ENCODE measurements around the gene CMTM5. TPM values are rescaled to one million over a fixed set of nuclear protein-coding genes. Genes with fewer than 3 reads are reported as not detected.

Gene CMTM5
- total and polyA plus RNA-seq, 10 donors = 1.3 to 13.0 (median 4.1) TPM

DNA sequence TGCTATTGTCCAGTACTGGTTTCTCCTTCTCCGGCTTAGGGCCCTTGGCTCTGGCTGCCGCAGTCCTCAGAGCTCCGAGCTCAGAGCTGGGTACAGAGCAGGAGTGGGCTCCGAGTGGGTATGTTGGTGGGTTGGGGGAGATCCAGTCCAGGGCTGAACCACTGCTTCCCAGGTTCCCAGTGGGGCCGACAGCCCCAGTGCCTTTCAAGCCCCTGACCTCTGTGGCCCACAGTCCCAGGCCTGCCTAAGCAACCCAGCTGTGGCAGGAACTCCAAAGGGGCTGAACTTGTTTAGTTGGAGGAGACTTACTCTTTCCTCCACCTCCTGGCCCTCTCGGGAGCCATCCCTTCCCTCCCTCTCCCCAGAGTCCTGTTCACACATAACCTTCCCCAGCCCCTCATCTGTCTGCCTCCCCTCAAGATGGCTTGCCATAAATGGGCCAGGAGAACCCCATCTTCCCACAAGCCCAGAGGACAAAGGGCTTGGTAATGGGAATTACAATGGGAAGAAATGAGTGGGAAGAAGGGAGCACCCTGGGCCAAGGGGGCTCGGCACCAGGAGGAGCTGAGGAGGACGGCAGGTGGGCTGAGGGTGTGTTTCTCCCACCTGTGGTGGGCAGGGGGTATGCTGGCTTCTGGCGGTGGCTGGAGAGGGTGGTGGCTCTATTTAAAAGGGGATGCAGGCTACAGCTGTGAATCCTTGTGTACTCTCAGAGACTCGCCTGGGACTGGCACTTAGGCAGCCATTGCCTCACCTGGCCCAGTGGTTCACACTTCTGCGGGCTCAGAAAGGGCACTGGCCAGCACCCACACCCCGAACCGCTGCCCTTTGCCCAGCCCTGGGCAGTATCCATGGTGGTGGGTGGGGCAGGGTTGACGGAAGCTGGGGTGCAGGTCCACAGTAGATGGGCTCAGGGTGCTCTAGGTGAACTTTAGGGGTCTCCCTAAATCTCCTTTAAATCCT lies 35.0 kb downstream of the CMTM5 start:
- Histone ChIP-seq H3K9me3 (no peaks in the 10 kb centered on the region), H3K4me1 (no peaks in the 10 kb centered on the region), H3K36me3 (no peaks in the 10 kb centered on the region), H3K27ac (no peak overlapping the region), H3K27me3 (replicated peaks in 1 of 7) (peaks cover 0 to 53% (median 0%) of the 10 kb centered on the region in 7 donors), H3K4me3 (no peak overlapping the region)
- intact Hi-C loops (cut with DNase I; ENCODE audit: low total_unique reads) = no loop called here
- TF ChIP-seq, protein P1, sequence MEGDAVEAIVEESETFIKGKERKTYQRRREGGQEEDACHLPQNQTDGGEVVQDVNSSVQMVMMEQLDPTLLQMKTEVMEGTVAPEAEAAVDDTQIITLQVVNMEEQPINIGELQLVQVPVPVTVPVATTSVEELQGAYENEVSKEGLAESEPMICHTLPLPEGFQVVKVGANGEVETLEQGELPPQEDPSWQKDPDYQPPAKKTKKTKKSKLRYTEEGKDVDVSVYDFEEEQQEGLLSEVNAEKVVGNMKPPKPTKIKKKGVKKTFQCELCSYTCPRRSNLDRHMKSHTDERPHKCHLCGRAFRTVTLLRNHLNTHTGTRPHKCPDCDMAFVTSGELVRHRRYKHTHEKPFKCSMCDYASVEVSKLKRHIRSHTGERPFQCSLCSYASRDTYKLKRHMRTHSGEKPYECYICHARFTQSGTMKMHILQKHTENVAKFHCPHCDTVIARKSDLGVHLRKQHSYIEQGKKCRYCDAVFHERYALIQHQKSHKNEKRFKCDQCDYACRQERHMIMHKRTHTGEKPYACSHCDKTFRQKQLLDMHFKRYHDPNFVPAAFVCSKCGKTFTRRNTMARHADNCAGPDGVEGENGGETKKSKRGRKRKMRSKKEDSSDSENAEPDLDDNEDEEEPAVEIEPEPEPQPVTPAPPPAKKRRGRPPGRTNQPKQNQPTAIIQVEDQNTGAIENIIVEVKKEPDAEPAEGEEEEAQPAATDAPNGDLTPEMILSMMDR (IDR thresholded peaks at IDR 0.05 in 8 of 11, conservative IDR thresholded peaks at IDR 0.05 in 3 of 11) = no peak
- TF ChIP-seq POLR2A (IDR thresholded peaks at IDR 0.05) (no peak), POLR2AphosphoS5 (IDR thresholded peaks at IDR 0.05) (no peak)
- no peak for DNase-seq
- 80 to 90% (median 88%) methylated on average over 11 to 14 of the region's 14 CpGs for WGBS, 5 donors

DNA sequence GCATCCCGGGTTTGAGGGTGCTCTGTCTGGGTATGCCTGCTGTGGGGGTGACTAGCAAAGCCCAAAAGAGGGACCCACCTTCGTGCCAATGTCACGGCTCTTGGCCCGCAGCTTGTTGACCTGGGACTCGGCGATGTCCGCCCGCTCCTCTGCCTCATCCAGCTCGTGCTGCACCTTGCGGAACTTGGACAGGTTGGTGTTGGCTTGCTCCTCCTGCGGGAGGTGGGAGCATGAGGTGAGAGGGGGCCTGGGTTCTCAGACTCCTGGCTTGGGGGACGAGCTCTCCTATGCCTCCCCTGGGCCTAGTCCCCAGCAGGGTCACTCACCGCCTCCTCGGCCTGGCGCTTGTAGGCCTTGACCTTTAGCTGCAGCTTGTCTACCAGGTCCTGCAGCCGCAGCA lies 36.8 kb downstream of the CMTM5 start:
- Histone ChIP-seq H3K36me3 (no peaks in the 10 kb centered on the region), H3K9me3 (no peaks in the 10 kb centered on the region), H3K27ac (no peak overlapping the region), H3K27me3 (replicated peaks in 1 of 7) (peaks cover 0 to 50% (median 0%) of the 10 kb centered on the region in 7 donors), H3K4me1 (no peaks in the 10 kb centered on the region), H3K4me3 (no peak overlapping the region)
- WGBS, 5 donors = 83 to 93% (median 88%) methylated on average over 14 to 16 of the region's 16 CpGs
- DNase-seq = no peak
- TF ChIP-seq POLR2A (IDR thresholded peaks at IDR 0.05) (no peak), POLR2AphosphoS5 (IDR thresholded peaks at IDR 0.05) (no peak)
- TF ChIP-seq, protein P1 (IDR thresholded peaks at IDR 0.05 in 8 of 11, conservative IDR thresholded peaks at IDR 0.05 in 3 of 11) = no peak
- intact Hi-C loops (cut with DNase I; ENCODE audit: low total_unique reads) = no loop called here

DNA sequence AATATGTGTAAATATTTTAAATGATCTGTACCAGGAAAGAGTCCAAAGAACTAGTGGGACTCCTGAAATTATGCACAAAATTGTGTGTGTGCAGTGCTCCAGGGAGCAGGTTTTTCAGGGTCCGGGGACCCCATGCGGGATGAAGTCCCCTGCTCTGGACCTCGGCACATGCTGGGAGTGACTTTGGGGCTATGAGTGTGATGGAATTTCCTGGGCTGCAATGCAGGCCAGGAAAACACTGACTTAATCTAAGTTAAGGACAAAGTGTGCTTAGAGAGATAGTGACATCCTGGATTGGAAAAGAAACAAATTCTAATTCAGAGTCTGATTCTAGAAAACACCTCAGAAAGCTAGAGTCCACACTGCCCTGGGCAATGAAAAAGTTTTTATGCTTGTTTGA lies 37.4 kb downstream of the CMTM5 start:
- Histone ChIP-seq H3K4me3 (no peak overlapping the region), H3K27me3 (replicated peaks in 1 of 7) (peaks cover 0 to 50% (median 0%) of the 10 kb centered on the region in 7 donors), H3K27ac (no peak overlapping the region), H3K4me1 (no peaks in the 10 kb centered on the region), H3K9me3 (no peaks in the 10 kb centered on the region), H3K36me3 (no peaks in the 10 kb centered on the region)
- no peak for TF ChIP-seq POLR2A (IDR thresholded peaks at IDR 0.05)
- DNase-seq = no peak
- WGBS, 5 donors = 67 to 91% (median 69%) methylated on average over 3 of the region's 3 CpGs
- intact Hi-C loops (cut with DNase I; ENCODE audit: low total_unique reads) = no loop called here

DNA sequence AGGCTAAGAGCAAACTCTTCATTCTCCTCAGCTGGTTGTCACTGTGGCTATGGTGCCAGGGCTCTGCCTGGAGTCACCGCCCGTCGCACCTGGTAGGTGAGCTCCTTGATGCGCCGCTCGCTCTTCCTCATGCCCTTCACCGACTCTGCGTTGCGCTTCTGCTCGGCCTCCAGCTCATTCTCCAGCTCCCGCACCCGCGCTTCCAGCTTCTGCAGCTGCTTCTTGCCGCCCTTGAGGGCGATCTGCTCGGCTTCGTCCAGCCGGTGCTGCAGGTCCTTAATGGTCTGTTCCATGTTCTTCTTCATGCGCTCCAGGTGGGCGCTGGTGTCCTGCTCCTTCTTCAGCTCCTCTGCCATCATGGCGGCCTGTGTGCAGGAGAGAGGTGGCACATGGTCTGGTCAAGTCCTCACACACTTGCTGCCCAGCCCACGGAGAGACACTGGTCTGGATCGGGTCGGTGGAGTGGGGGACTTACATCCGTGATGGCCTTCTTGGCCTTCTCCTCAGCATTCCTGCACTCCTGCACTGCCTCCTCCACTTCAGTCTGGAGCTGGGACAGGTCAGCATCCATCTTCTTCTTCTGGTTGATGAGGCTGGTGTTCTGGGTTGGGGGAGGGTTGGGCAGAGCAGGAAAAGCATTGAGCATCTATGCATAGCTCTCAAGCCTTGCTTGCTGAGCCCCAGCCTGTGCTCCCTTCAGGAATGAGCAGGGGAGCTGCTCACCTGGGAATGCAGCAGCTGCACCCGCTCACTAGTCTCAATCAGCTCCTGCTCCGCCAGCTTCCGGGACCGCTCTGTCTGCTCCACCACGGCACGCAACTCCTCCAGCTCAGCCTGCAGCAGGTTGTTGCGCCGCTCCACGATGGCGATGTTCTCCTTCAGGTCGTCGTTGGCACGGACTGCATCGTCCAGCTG lies 38.3 kb downstream of the CMTM5 start:
- WGBS, 5 donors = 92 to 97% (median 94%) methylated on average over 32 to 39 of the region's 39 CpGs
- Histone ChIP-seq H3K36me3 (no peaks in the 10 kb centered on the region), H3K27ac (no peak overlapping the region), H3K27me3 (replicated peaks in 1 of 7) (peaks cover 0 to 40% (median 0%) of the 10 kb centered on the region in 7 donors), H3K4me1 (no peaks in the 10 kb centered on the region), H3K4me3 (no peak overlapping the region), H3K9me3 (no peaks in the 10 kb centered on the region)
- intact Hi-C loops (cut with DNase I; ENCODE audit: low total_unique reads) = no loop called here
- TF ChIP-seq POLR2A (IDR thresholded peaks at IDR 0.05) (no peak), POLR2AphosphoS5 (IDR thresholded peaks at IDR 0.05) (no peak)
- TF ChIP-seq, protein P1 (IDR thresholded peaks at IDR 0.05 in 8 of 11, conservative IDR thresholded peaks at IDR 0.05 in 3 of 11) = no peak
- DNase-seq = no peak

Data from spleen (tissue), 11 donors.